GM12864 (cell line): ENCODE results near the gene FOXI2.

Experiments used
- DNase-seq: peaks from one replicate; pipeline ENCODE4 v3.0.0-alpha.2; 2011; ENCODE audit warnings: low read depth
- H3K4me3 ChIP-seq: 2 replicates; pipeline ENCODE4 v1.5.1; 2011; ENCODE audit warnings: mild to moderate bottlenecking, low read depth, low read length, control low read depth
- TF ChIP-seq, protein P1 (sequence below): IDR thresholded peaks from 2 replicates; pipeline ENCODE4 v1.5.1; 2011; ENCODE audit warnings: low read depth, mild to moderate bottlenecking, moderate library complexity, low read length, control low read depth, inconsistent platforms; ENCODE audit errors: missing control alignments

The FOXI2 gene

DNA sequence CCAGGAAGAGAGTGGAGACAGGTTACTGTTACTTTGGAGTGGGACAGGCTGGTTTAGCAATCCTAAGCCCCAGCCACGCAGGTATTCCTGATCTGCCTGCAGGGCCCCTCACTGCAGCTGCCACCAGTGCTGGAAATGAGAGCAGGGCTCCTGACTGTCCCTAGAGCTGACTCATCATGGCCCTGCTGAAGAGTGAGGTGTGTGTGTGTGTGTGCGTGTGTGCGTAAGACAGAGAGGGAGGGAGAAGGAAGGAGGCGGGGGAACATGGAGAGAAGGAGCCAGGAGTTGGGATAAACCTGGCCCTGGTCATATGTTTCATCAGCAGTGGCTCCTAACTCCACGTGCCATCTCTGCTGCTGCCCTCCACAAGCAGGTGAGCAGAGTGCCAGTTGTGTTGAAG, 3.6 kb downstream of the FOXI2 start:
- no peak overlapping the region for H3K4me3 ChIP-seq
- no peak for DNase-seq
- TF ChIP-seq, protein P1, sequence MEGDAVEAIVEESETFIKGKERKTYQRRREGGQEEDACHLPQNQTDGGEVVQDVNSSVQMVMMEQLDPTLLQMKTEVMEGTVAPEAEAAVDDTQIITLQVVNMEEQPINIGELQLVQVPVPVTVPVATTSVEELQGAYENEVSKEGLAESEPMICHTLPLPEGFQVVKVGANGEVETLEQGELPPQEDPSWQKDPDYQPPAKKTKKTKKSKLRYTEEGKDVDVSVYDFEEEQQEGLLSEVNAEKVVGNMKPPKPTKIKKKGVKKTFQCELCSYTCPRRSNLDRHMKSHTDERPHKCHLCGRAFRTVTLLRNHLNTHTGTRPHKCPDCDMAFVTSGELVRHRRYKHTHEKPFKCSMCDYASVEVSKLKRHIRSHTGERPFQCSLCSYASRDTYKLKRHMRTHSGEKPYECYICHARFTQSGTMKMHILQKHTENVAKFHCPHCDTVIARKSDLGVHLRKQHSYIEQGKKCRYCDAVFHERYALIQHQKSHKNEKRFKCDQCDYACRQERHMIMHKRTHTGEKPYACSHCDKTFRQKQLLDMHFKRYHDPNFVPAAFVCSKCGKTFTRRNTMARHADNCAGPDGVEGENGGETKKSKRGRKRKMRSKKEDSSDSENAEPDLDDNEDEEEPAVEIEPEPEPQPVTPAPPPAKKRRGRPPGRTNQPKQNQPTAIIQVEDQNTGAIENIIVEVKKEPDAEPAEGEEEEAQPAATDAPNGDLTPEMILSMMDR: no peak

DNA sequence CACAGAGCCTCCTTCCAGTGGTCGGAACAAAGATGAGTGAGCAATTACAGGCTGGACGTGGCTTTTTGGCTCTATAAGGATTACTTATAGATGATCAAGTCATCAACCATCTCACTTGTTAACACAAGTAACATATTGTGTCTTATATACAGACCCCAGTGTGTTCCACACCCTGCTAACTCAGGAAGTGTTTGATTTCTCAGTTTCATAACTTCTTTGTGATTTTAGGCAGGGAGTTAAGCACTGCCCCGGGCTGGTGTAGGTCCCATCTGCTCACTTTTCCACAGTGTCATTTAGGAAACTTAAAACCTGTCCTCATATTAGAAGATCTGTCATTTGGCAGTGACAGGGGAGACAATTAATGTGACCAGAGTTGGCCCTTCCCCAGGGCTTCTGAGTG, 6.2 kb downstream of the FOXI2 start:
- TF ChIP-seq, protein P1: no peak
- no peak for DNase-seq
- H3K4me3 ChIP-seq: no peak overlapping the region

DNA sequence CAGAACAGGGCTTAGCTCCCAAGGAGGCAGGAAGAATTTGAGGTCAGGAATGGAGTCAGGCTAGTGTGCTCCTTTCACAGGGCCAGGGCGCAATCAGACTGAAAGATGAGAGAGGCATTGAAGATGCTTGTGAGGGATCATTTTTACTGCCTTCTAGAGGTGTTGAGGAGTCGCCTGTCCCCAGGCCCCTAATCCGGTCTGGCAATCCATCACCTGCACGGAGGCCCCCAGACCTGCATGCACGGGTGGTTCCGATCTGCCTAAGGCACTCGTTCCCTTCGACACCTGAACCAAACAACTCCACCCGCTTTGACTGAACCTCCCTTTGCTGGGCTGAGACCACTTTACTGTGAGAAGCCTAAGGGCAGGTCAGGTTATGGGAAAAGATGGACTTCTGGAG, 8.0 kb downstream of the FOXI2 start:
- H3K4me3 ChIP-seq: no peak overlapping the region
- TF ChIP-seq, protein P1: no peak
- no peak for DNase-seq

DNA sequence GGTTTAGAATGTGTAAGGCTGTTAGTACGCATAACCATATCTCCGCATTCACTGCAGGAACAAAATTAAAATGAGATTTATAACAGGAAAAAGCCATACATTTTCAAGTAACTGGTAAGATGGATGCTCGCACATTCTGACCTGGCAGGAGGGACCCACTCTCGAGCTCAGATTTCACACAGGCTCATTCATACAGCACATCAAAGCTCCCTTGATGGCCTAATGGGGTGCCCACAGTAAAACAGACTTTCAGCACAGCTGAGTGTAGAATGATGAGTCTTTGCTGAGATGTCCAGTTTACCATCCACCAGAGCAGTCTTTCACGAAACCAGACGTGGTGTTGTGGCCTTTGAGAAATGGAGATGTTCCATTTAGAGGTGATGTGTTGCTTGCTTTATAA, 8.9 kb downstream of the FOXI2 start:
- TF ChIP-seq, protein P1: no peak
- no peak for DNase-seq
- H3K4me3 ChIP-seq: no peak overlapping the region

DNA sequence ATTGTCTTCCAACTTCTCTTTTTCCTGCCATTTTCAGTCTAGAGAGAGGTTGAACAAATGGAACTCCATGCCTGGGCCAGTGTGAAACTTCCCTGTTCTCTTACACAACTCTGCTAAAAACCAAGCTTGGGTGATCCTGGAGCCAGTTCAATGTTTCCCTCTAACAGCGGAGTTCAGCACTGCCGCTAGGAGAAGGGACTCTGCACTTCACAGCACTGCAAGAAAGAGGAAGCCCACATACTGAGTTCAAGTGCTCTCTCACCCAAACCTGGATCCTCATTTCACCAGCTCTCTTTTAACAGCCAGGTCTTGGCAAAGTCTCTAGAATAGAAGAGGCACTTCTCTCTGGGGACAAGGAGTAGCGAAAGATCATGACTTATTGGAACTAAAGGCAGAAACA, 18.8 kb downstream of the FOXI2 start:
- no peak for DNase-seq
- TF ChIP-seq, protein P1: no peak
- H3K4me3 ChIP-seq: no peak overlapping the region

DNA sequence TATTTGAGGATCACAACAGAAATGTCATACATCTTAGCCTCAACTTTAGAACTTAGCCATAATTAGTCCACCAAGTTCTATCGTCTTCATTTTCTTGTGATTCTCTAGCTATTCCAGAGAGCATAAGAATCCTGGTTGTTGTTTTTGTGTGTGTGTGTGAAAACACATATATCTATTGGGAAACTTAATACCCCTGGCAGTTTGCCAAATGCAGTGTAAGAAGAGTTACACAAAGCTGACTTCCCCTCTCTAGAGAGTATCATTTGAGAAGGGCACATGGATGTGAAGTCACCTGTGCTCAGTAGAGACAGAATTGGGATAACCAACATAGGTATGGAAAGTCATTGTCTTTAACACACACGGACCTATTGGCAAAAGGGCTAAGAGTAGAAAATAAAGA, 19.3 kb downstream of the FOXI2 start:
- DNase-seq: no peak
- TF ChIP-seq, protein P1: no peak

DNA sequence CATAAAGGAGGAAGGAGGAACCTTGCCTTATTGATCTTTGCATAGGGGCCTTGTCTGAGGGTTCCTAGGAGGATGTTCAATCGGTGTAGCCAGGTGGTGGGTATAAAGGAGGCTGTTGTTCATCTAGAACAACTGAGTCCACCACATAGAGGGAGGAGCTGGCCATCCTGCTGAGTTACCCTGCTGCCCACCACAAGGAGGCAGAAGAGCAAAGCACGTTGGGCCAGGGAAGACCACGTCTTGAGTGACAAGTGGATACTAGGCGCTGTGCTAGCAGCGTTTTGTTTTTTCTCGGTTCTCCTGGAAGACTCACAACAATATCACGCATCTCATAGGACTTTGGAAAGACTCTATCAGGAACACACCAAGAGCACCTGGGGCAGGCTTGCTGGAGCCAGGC, 20.0 kb downstream of the FOXI2 start:
- DNase-seq: no peak
- TF ChIP-seq, protein P1: peak; percentile 28
- H3K4me3 ChIP-seq: no peak overlapping the region

More for the DNA sequence above, 19.3 kb downstream of the FOXI2 start:
- H3K4me3 ChIP-seq: no peak overlapping the region
